Progenitor cell of endocrine pancreas (in vitro differentiated cells): ENCODE data around the gene ATP10A. TPM values are rescaled to one million over a fixed set of nuclear protein-coding genes. Genes with fewer than 3 reads are reported as not detected.

ENCODE experiments used
- DNase-seq: peaks from one replicate; pipeline ENCODE4 v3.0.0; 2021; ENCODE audit warnings: low spot score; ENCODE audit not compliant: unreplicated experiment
- H3K27ac Mint-ChIP-seq: 2 replicates; pipeline ENCODE4 v1.8.0; 2021; ENCODE audit warnings: mild to moderate bottlenecking, moderate library complexity, mixed read lengths
- H3K27me3 Mint-ChIP-seq: 2 replicates; pipeline ENCODE4 v1.8.0; 2021; ENCODE audit warnings: mixed read lengths
- H3K36me3 Mint-ChIP-seq: 2 replicates; pipeline ENCODE4 v1.8.0; 2022; ENCODE audit warnings: mixed read lengths; ENCODE audit not compliant: insufficient read depth
- H3K4me1 Mint-ChIP-seq: 2 replicates; pipeline ENCODE4 v1.8.0; 2021; ENCODE audit warnings: low read depth, mixed read lengths
- H3K4me3 Mint-ChIP-seq: 2 replicates; pipeline ENCODE4 v1.8.0; 2021; ENCODE audit warnings: low read depth, mild to moderate bottlenecking, moderate library complexity, mixed read lengths
- H3K9me3 Mint-ChIP-seq: 2 replicates; pipeline ENCODE4 v1.8.0; 2021; ENCODE audit warnings: low read depth, mixed read lengths
- total RNA-seq: library from RNA; stranded (reverse); gene quantifications from 2 replicates; pipeline ENCODE4 v1.2.1, GENCODE V29; 2021
- TF ChIP-seq, protein P1 (sequence below): fragments of 200-600 bp; sonication (generic); IDR thresholded peaks from one replicate; pipeline ENCODE4 v1.5.0; 2021; ENCODE audit warnings: antibody characterized with exemption, mild to moderate bottlenecking; ENCODE audit not compliant: unreplicated experiment

Gene ATP10A
- total RNA-seq, 1 donor from 2014 or later = 0.07 TPM

DNA sequence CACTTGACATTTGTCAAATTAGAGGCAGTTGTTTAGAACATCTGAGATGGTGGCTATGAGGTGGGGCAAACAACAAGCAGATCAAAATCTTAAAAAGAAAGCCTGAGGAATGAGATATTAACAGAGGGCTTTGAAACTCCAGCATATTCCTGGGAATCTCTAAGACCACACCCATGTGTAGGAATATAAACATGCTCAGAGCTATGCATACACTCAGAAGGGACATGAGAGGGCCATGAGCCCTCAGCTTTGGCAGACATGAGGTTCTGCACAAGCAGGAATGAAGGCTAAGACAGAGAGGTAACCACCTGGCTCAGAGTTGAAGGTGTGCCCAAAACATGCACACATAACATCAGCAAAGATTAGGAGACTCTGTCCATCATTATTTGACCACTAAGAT lies 37.9 kb downstream of the ATP10A start:
- DNase-seq = no peak
- Mint-ChIP-seq H3K4me1 (peaks cover 7% of the 10 kb centered on the region), H3K9me3 (peaks cover 2% of the 10 kb centered on the region), H3K27me3 (no peaks in the 10 kb centered on the region), H3K27ac (no peak overlapping the region), H3K36me3 (peaks cover 1% of the 10 kb centered on the region), H3K4me3 (no peak overlapping the region)
- TF ChIP-seq, protein P1, sequence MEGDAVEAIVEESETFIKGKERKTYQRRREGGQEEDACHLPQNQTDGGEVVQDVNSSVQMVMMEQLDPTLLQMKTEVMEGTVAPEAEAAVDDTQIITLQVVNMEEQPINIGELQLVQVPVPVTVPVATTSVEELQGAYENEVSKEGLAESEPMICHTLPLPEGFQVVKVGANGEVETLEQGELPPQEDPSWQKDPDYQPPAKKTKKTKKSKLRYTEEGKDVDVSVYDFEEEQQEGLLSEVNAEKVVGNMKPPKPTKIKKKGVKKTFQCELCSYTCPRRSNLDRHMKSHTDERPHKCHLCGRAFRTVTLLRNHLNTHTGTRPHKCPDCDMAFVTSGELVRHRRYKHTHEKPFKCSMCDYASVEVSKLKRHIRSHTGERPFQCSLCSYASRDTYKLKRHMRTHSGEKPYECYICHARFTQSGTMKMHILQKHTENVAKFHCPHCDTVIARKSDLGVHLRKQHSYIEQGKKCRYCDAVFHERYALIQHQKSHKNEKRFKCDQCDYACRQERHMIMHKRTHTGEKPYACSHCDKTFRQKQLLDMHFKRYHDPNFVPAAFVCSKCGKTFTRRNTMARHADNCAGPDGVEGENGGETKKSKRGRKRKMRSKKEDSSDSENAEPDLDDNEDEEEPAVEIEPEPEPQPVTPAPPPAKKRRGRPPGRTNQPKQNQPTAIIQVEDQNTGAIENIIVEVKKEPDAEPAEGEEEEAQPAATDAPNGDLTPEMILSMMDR = no peak

DNA sequence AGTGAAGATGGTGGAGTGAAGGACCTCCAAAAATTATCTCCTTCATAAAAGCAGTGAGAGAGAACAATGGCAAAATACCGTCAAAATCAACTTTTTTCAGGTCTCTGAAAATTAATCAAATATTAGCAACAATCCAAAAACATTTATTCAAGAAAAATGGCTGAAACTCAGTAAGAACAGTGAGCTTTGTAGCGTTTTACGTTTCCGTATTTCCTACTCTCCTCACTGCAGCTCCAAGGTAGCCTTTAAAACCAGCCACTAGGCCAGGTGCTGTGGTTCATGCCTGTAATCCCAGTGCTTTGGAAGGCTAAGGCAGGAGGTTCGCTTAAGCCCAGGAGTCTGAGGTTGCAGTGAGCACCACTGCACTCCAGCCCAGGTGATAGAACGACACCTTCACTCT lies 38.5 kb downstream of the ATP10A start:
- no peak for DNase-seq
- TF ChIP-seq, protein P1 = no peak
- H3K4me1 Mint-ChIP-seq = peaks cover 7% of the 10 kb centered on the region
- H3K27ac Mint-ChIP-seq = no peak overlapping the region
- H3K9me3 Mint-ChIP-seq = peaks cover 2% of the 10 kb centered on the region
- no peaks in the 10 kb centered on the region for H3K27me3 Mint-ChIP-seq
- H3K36me3 Mint-ChIP-seq = peaks cover 1% of the 10 kb centered on the region
- no peak overlapping the region for H3K4me3 Mint-ChIP-seq

DNA sequence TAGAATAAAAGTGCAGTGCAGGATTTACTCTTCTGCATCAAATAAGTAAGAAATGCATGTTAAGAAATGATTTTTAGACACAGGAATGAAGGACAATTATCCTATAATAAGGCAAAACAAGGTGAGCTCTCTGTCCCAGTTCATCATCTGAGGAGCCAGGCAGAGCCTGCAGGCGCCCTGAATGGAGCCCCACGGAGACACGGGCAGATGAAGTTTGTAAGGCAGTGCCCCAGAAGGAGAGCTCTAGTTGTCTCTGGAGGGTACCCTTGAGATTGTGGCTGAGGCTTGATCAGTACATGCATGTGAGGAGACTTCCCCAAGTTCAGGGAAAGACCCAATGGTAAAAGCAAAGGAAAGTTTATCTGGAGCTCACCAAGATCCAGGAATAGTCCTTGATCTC lies 50.3 kb downstream of the ATP10A start:
- H3K4me1 Mint-ChIP-seq = peaks cover 12% of the 10 kb centered on the region
- TF ChIP-seq, protein P1 = no peak
- DNase-seq = no peak
- no peaks in the 10 kb centered on the region for H3K9me3 Mint-ChIP-seq
- H3K4me3 Mint-ChIP-seq = no peak overlapping the region
- peaks cover 20% of the 10 kb centered on the region for H3K27me3 Mint-ChIP-seq
- no peaks in the 10 kb centered on the region for H3K36me3 Mint-ChIP-seq
- H3K27ac Mint-ChIP-seq = no peak overlapping the region

DNA sequence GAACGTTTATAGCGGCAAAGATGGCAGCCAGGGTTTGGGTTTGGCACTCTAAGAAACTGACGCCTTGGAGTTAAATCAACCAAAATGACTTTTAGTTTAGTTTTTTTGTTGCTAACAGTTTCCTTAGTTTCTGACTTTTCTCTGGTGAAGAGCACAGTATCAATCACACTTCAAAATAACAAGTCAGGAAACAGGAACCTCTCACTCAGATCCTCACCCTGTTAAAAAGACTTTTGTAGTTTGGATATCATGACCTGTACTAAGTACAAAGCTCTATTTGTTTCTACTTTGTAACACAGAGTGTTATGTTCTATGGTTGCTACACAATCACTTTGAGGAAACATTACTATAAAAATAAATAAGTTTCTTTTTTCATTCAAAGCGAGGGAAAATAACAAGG lies 51.1 kb downstream of the ATP10A start:
- peaks cover 20% of the 10 kb centered on the region for H3K27me3 Mint-ChIP-seq
- H3K27ac Mint-ChIP-seq = no peak overlapping the region
- TF ChIP-seq, protein P1 = no peak
- peaks cover 12% of the 10 kb centered on the region for H3K4me1 Mint-ChIP-seq
- H3K9me3 Mint-ChIP-seq = no peaks in the 10 kb centered on the region
- H3K4me3 Mint-ChIP-seq = no peak overlapping the region
- no peaks in the 10 kb centered on the region for H3K36me3 Mint-ChIP-seq
- no peak for DNase-seq

DNA sequence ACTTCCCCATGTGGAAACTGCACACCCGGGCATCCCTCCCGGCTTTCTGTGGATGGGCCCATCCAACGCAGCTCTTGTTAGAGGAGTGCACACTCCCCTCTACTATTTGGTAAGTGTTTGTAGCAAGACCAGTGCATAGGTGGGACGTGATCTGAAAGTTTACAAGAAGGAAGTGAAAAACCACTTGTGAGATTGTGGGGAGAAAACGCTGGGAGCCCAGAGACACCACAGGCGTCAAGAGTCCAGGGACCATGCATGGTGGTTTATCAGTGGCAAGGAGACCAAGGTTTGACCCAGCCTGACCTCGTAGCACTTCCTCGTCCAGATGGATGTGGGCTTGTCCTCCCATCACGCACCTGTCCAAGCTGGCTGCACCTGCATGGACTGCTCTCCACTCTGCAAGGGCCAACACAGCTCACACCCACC lies 51.6 kb downstream of the ATP10A start:
- H3K27me3 Mint-ChIP-seq = peaks cover 20% of the 10 kb centered on the region
- H3K9me3 Mint-ChIP-seq = no peaks in the 10 kb centered on the region
- peaks cover 12% of the 10 kb centered on the region for H3K4me1 Mint-ChIP-seq
- no peak overlapping the region for H3K27ac Mint-ChIP-seq
- H3K36me3 Mint-ChIP-seq = no peaks in the 10 kb centered on the region
- no peak overlapping the region for H3K4me3 Mint-ChIP-seq
- TF ChIP-seq, protein P1 = no peak
- no peak for DNase-seq
